Hindlimb muscle (tissue), 1 donor: ENCODE measurements around the gene COA6. TPM values are rescaled to one million over a fixed set of nuclear protein-coding genes. Genes with fewer than 3 reads are reported as not detected.
"Not testable (repeated sequence)": the region's sequence is repeated elsewhere in the genome, so short reads cannot be mapped to it uniquely, and the experiment has no call there.

Source experiments
- DNase-seq: peaks from one replicate; pipeline ENCODE4 v3.0.0-alpha.2; 2013
- polyA plus RNA-seq: library from polyadenylated mRNA; unstranded; fragments of 120-200 nt; gene quantifications from one replicate; pipeline ENCODE4 v1.2.1, GENCODE V29; 2013; ENCODE audit not compliant: insufficient read length

The COA6 gene, protein sequence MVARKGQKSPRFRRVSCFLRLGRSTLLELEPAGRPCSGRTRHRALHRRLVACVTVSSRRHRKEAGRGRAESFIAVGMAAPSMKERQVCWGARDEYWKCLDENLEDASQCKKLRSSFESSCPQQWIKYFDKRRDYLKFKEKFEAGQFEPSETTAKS
- 25.7 TPM for polyA plus RNA-seq

DNA sequence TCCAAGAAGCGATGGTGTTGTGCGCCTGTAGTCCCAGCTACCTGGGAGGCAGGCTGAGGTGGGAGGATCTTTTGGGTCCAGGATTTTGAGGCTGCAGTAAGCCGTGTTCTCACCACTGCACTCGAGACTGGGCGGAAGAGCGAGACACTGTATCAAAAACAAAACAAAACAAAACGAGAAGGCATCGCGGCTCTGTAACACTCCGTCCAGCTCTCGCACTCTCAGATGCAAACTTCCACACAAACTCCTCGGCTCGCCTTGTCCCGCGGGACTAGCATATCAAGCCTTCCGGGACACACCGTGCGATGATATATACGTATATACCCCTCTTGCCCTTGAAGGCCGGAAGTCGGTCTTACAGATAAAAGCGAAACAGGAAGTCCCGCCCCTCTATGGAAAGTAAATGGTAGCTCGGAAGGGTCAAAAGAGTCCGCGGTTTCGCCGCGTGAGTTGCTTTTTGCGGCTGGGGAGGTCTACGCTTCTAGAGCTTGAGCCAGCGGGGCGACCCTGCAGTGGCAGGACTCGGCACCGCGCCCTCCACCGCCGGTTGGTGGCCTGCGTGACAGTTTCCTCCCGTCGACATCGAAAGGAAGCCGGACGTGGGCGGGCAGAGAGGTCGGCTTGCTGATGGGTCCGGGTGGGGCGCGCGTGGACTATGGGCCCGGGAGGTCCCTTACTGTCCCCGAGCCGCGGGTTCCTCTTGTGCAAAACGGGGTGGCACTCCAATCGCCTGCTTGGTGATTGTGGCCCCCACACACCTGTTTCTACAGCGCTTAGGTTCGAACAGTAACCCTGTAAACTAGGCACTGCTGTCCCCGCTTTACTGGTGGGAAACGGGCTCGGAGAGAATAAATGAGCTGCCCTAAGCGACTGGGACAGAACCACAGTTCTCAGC, at the start of gene COA6:
Gene COA6, plus strand, starts transcription at position 393 of the 895 bp plus-strand sequence. Its CDS starts 11 bp downstream, at position 404.
- DNase-seq = peak; percentile 92

- DNase-seq = no peak
Observed at GRCh38 chr1:234324821-234325220, 48.4 kb upstream of the COA6 start.

DNA sequence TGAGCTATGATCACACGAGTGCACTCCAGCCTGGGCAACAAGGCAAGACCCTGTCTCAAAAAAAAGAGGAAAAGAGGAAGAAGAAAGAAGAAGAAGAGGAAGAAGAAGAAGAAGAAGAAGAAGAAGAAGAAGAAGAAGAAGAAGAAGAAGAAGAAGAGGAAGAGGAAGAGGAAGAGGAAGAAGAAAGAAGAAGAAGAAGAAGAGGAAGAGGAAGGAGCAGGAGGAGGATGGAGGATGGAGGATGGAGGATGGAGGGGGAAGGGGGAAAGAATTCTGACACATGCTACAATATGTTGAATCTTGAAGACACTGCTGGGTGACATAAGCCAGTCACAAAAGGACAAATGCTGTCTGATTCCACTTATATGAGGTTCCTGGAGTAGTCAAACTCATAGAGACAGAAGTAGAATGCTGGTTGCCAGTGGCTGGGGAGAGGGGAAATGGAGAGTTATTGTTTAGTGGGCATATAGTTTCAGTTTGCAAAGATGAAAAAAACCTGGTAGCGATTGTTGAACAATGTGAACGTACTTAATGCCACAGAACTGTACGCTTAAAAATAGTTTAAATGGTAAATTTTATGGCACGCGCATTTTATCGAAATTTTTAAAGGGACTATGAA, 47.3 kb upstream of the COA6 start:
- no peak for DNase-seq

- DNase-seq = peak; percentile 33
Observed at GRCh38 chr1:234326497-234327366, 46.5 kb upstream of the COA6 start.

DNA sequence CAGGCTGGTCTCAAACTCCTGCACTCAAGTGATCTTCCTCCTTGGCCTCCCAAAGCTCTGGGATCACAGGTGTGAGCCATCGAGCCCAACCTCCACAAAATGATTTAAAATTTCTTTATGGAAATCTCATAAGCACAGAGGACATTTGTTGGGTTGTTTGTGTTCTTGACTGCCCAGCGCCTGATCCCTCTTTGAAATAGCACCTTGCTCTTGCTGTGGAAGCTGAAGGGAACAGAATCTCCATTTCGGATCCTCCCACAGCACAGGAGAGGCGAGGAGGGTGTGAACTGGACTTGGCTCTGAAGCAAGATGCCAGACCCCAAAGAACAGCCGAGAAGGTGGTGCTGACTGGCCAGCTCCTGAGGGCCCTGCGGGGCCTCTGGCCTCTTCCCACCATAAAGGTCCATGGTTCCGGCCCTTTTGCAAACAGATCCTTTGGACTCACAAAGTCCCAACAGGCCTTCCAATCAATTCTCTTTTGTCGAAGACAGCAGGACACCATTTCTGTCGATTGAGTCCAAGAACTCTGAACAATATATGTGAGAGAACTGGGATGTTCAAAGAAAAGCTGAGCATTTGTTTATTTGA, 45.6 kb upstream of the COA6 start:
- no peak for DNase-seq

DNA sequence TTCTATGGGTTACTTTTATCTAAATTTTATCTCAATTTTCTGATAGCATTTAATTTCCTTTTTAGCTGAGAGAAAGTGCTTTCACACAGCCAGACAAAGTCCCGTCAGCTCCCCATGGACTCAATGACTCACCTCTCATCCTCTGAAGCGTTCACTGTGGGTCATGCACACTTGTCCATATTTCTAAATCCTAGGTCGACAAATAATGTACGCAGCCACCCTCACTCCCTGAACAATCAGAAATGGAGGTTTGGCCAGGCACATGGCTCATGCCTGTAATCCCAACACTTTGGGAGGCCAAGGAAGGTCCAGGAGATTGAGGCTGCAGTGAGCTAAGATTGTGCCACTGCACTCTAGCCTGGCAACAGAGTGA, 42.4 kb upstream of the COA6 start:
- no peak for DNase-seq

- DNase-seq = no peak
Observed at GRCh38 chr1:234331507-234331906, 41.7 kb upstream of the COA6 start.

DNA sequence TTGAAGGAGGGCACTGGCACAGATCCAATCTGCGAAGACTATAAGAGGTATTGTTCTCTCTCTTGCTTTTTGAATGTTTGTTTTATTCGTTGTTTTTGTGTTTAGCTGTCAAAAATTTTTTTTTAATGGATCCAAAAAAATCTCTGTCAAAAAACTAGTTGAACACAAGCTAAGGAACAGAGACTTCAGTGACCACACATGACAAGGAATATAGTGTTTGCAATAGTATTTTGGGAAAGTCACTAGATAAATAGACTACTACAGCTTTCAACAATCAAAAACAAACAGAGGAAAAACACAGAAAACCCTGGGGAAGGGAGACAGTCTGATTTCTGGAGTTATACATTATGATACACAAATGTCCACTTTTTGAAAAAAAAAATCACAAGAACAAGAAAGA, 36.9 kb upstream of the COA6 start:
- no peak for DNase-seq

- DNase-seq = no peak
Observed at GRCh38 chr1:234337233-234337632, 36.0 kb upstream of the COA6 start.

DNA sequence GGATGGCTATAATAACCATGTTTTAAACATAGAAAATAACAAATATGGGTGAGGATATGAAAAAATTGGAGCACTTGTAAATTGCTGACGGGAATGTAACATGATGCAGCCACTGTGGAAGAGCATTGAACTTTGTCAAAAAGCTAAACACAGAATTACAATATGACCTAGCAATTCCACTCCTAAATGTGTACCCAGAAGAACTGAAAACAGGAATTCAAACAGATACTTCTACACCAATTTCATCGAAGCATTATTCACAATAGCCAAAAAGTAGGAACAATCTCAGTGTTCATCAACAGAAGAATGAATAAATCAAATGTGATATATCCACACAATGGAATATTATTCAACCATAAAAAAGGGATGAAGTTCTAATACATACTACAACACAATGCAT, 32.7 kb upstream of the COA6 start:
- DNase-seq = no peak

DNA sequence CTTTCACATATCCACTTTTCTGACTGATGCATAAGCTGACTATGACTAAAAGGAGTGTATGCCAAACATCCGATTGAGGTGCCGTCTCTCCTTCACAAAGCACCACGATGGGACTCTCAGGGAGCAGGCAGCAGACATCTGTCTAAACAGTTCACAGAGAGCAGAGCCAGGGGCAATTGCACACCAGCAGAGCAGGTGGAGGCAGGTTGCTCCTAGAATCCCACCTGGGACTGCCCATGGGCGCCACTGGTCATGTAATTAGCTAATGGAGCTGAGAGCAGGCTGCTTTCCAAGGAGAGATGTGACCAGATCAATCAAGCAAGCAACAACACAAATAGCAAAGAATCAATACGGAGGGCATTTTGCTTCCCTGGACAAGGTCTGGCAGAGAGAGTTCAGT, 30.5 kb upstream of the COA6 start:
- DNase-seq = no peak

DNA sequence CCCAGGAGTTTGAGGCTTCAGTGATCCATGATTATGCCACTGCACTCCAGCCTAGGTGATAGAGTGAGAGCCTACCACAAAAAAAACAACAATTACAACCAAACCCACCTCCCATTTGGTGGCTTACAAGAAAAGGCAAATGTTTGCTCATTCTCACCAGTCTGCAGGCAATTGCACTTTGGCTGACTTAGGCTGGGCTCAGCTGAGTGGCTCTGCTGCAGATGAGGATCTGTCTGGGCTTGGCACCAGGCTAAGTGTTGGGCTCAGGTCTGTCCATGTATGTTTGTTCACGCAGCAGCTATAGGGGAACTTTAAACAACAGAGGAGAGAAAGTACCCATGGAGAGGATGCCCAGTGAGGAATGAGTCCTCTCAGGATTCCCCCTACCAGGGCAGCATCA, 28.0 kb upstream of the COA6 start:
- no peak for DNase-seq

DNA sequence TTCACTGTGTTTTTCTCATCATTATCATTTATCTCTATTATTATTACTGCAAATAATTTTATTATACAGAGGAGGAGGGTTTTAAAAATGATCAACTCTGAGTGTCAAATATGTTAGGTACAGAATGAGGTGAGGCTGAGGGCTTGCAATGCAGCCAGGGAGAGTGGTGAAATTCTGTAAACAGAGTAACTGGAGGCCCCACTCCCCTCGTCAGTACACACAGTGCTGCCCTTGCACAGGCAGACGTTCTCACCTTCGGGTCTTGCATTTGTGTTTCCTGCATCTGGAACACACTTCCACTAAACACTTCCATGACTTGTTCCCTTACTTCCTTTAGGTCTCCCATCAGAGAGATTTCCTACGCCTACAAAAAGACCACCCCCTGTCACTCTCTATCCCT, 24.3 kb upstream of the COA6 start:
- DNase-seq = no peak

DNA sequence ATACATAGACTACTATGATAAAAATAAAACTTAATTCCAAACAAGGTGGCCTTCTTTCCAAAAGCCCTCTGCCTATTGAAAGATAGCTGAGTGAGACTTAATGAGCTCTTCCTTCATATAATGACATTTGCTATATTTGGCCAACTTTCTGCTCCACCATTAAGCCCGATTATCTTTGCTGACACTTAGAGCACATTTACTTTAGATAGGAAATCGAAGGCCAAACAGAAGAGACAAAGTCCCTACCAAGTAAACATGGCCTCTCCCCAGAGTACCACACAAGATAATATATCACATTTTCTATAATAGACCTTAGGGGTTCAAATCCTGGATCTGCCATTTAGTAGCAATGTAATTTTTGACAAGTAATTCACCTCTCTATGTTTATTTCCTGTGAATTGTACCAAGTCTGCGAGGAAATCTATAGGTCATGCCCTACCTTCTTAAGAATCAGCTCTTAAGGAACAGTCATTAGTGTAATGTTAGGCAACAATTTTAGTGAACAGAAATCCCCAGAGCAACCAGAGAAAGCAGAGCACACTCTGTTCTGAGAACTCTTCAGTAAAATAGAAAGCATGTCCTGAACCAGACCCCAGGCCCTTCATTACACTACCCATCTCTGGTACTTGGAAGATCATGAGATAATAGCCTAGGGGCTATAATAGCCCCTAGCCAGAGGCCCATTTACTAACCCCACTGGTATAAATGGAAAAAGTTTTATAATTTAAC, 17.3 kb upstream of the COA6 start:
- DNase-seq = no peak

- not testable (repeated sequence) for DNase-seq
Observed at GRCh38 chr1:234356615-234357269, 16.5 kb upstream of the COA6 start.

GRCh38 chr1:234357831-234358230, 15.4 kb upstream of the COA6 start:
- no peak for DNase-seq

GRCh38 chr1:234361102-234361603, 12.1 kb upstream of the COA6 start:
- no peak for DNase-seq

- DNase-seq = no peak
Observed at GRCh38 chr1:234362558-234362957, 10.7 kb upstream of the COA6 start.

DNA sequence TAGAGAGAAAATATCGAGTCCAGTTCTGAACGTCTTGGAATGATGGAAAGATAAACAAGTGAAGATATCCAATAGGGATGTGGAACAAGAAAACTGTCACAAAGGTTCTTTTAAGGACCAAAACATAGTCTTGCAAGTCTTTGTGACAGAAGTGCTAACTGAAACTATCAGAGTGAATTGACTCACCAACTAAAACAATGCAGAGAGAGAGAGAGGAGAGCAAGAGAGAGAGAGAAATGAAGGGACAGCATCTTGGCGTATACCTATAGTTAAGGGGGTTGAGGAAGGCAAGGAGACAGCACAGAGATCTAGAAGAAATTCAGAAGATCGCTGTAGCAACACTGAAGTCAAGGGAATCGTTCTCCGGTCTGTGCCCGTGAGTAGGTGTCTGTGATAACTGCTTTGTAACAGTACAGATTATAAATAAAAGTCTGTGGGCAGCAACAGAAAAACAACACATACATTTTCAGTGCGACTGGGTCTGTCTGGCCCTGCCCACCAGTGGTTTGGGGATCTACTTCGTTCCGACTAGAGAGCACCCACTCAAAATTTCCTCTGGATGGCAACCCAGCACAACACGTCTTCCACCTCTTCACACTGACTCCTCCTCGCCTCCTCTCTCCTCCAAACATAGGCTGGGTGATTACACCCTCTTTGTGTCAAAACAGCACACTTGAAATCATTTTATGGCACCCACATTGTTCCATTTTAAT, 4.8 kb upstream of the COA6 start:
- no peak for DNase-seq

- DNase-seq = no peak
Observed at GRCh38 chr1:234369033-234369430, 4.2 kb upstream of the COA6 start.
